Measurements from ENCODE around the gene BCAP31. TPM values are rescaled to one million over a fixed set of nuclear protein-coding genes. Genes with fewer than 3 reads are reported as not detected.

Gene BCAP31
- total RNA-seq, 4 donors from 2014 or later: 99.2 to 180 (median 142) TPM

DNA sequence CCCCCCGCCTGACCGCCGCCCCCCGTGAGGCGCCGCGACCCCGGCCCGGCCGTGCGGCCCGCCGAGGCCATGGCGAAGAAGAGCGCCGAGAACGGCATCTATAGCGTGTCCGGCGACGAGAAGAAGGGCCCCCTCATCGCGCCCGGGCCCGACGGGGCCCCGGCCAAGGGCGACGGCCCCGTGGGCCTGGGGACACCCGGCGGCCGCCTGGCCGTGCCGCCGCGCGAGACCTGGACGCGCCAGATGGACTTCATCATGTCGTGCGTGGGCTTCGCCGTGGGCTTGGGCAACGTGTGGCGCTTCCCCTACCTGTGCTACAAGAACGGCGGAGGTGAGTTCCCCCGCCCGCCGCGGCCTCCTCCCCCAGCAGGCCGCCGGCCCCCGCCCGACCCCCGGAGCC is 35.7 kb downstream of the BCAP31 start:
- TF ChIP-seq, protein P1, sequence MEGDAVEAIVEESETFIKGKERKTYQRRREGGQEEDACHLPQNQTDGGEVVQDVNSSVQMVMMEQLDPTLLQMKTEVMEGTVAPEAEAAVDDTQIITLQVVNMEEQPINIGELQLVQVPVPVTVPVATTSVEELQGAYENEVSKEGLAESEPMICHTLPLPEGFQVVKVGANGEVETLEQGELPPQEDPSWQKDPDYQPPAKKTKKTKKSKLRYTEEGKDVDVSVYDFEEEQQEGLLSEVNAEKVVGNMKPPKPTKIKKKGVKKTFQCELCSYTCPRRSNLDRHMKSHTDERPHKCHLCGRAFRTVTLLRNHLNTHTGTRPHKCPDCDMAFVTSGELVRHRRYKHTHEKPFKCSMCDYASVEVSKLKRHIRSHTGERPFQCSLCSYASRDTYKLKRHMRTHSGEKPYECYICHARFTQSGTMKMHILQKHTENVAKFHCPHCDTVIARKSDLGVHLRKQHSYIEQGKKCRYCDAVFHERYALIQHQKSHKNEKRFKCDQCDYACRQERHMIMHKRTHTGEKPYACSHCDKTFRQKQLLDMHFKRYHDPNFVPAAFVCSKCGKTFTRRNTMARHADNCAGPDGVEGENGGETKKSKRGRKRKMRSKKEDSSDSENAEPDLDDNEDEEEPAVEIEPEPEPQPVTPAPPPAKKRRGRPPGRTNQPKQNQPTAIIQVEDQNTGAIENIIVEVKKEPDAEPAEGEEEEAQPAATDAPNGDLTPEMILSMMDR (IDR thresholded peaks at IDR 0.05): no peak
- TF ChIP-seq POLR2A (IDR thresholded peaks at IDR 0.05): no peak
- no peaks in the 10 kb centered on the region for H3K9me3 ChIP-seq
- intact Hi-C loops (cut with DNase I): no loop called here
- WGBS, 2 donors: no CpG with 5 or more reads among the region's 57 CpGs
- no peaks in the 10 kb centered on the region for H3K36me3 ChIP-seq
- no peak for DNase-seq
- H3K27me3 ChIP-seq: no peaks in the 10 kb centered on the region
- peak overlapping the region; percentile 37 to 66 (median 50) for H3K4me3 ChIP-seq
- H3K4me1 ChIP-seq: peaks cover 5 to 56% (median 8%) of the 10 kb centered on the region in 3 donors
- H3K27ac ChIP-seq: peak overlapping the region in 3 of 4 donors; percentile 75 to 82 (median 79)

DNA sequence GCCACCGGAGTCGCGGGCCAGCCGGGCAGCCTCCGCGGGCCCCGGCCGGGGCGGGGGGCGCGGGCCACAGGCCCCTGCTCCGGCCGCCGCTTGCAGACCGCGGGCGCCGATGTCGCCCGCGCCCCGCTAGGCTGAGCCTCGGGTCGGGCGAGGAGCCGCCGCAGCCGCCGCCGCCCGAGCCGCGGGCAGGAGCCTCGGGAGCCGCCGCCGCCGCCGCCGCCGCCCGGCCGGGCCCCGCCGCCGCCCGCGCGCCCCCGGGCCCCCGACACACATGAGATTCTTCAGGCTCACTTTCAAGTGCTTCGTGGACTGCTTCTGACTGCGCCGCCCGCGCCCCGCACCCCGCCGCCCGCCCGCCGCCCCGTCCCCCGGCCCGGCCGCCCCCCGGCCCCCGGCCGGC is 36.1 kb downstream of the BCAP31 start:
- H3K9me3 ChIP-seq: no peaks in the 10 kb centered on the region
- no CpG with 5 or more reads among the region's 69 CpGs for WGBS, 2 donors
- intact Hi-C loops (cut with DNase I): no loop called here
- no peaks in the 10 kb centered on the region for H3K27me3 ChIP-seq
- no peak for TF ChIP-seq POLR2A (IDR thresholded peaks at IDR 0.05)
- TF ChIP-seq, protein P1 (IDR thresholded peaks at IDR 0.05): no peak
- H3K27ac ChIP-seq: peak overlapping the region in 3 of 4 donors; percentile 56 to 82 (median 66)
- H3K36me3 ChIP-seq: no peaks in the 10 kb centered on the region
- no peak for DNase-seq
- peaks cover 2 to 52% (median 8%) of the 10 kb centered on the region in 3 donors for H3K4me1 ChIP-seq
- peak overlapping the region in 2 of 4 donors; percentile 57 to 66 for H3K4me3 ChIP-seq

DNA sequence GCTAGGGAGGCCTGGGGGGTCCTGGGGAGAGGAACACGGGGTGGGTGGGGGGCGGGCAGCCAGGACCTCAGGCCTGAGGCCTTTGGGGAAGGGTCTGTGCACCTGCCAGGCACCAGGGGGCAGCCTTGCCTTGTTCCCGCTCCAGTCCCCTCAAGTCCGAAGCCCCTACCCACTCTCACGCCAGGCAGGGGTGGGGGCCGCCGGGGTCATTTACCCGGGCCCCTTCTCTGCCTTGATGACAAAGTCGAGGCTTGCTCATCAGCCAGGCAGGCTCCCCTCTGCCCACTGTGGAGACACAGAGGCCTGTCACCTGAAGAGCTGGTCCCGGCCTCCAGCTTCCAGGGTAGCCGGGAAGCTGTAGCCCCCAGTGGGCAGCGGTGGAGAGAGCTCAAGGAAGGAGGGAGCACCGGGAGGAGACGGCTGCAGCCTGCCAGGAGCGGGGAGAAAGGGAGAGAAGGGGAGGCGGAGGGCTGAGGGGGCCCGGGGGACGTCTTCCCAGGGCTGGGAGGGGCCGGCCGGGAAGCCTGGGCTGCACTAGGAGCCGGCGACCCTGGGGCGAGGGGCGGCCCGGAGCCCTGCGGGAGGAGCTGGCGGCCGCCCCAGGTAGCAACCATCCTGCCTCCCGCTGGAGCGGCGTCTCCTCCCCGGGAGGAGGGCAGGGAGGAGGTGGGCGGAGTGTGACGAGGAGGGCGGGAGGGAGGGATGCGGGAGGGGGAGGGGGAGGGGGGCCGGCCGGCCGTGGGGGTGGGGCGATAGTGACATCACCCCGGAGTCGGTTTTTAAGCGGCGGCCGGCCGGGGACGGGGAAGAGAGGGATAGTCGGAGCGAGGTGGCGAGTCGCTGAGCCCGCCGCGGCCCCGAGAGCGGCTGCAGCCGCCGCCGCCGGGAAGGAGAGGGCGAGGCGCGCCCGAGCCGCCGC is 36.8 kb downstream of the BCAP31 start, which contains the start of gene SLC6A8:
TSS of gene SLC6A8 (plus strand) at position 806 of the 919 bp plus-strand sequence. CDS start 649 bp downstream, outside the sequence.
- H3K4me1 ChIP-seq: peaks cover 0 to 45% (median 8%) of the 10 kb centered on the region in 3 donors
- peak within 1 kb of the TSS; percentile 71 to 82 (median 77) for H3K27ac ChIP-seq
- H3K4me3 ChIP-seq: peak within 1 kb of the TSS; percentile 37 to 66 (median 50)
- intact Hi-C loops (cut with DNase I): no loop called here
- H3K27me3 ChIP-seq: no peaks in the 10 kb centered on the region
- no peak for DNase-seq
- TF ChIP-seq, protein P1 (IDR thresholded peaks at IDR 0.05): peak in 2 of 6 experiments; percentile 7 to 10
- TF ChIP-seq POLR2A (IDR thresholded peaks at IDR 0.05): peak in 2 of 4 donors; percentile 43 to 48
- 10% methylated on average over 4 of the region's 66 CpGs; no CpG with 5 or more reads in 1 of the 2 donors for WGBS, 2 donors
- H3K9me3 ChIP-seq: no peaks in the 10 kb centered on the region
- H3K36me3 ChIP-seq: no peaks in the 10 kb centered on the region

DNA sequence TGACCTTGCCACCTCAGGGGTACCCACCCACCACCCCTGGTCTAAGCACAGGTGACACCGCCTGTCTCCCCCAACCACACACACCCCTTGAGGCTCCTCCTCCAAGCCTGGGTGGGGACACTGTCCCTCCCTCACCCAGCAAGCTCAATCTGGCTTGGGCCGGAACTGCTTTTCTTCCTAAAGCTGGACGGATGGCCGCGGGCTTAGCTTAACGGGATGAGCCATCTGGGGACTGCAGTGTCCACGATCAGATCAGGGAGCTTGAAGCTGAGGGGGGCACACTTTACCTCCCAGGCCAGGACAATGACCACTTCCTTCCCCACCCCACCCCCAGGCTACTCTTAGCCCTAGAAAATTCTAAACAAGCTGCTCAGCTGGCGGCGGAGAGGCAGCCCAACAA is 37.5 kb downstream of the BCAP31 start:
- intact Hi-C loops (cut with DNase I): no loop called here
- no peak for DNase-seq
- Histone ChIP-seq H3K9me3 (no peaks in the 10 kb centered on the region), H3K27ac (peak overlapping the region; percentile 9 to 71 (median 61)), H3K4me1 (peaks cover 0 to 42% (median 8%) of the 10 kb centered on the region in 3 donors), H3K4me3 (peak overlapping the region in 1 of 4 donors; percentile 64), H3K27me3 (no peaks in the 10 kb centered on the region), H3K36me3 (no peaks in the 10 kb centered on the region)
- TF ChIP-seq, protein P1 (IDR thresholded peaks at IDR 0.05): no peak
- TF ChIP-seq POLR2A (IDR thresholded peaks at IDR 0.05): no peak
- no CpG with 5 or more reads among the region's 9 CpGs for WGBS, 2 donors
